ENCODE data around the gene CD300LG.
"Not testable (repeated sequence)": the region's sequence is repeated elsewhere in the genome, so short reads cannot be mapped to it uniquely, and the experiment has no call there.

The CD300LG gene

DNA sequence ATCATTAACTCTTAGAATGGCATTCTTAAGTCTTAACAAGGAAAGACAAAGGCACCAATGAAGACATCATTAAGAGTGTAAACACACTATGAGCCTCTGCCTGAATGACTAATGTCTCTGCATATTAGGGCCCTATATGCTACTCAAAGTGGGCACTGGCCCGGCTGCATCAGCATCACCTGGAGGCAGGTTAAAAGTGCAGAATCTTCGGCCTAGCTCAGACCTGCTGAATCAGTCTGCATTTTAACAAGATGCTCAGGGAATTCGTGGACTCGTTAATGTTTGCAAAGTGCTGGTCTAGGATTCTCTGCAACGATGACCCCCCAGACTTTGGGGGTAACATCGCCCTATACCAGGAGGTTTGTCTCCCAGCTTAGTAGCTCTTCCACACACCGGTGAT, 20.8 kb upstream of the CD300LG start:
- DNase-seq = no peak

DNA sequence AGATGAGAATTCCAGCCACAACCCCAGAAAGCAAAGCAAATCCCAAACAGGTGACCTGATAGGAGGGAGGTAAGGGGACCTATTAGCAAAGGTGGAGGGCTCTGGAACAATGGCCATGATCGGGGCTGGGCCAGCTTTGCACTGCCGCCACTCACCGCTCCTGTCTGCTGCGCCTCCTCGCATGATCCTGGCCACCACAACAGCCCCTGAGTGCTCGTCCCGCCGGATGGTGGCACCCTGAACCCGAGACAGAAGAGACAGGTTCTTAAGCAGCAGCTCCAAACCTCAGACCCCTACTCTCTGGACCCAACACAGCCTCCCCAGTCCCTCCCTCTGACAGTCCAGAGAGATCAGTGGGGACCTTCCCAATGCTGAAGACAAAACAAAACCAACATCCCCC, 19.4 kb upstream of the CD300LG start:
- no peak for DNase-seq

DNA sequence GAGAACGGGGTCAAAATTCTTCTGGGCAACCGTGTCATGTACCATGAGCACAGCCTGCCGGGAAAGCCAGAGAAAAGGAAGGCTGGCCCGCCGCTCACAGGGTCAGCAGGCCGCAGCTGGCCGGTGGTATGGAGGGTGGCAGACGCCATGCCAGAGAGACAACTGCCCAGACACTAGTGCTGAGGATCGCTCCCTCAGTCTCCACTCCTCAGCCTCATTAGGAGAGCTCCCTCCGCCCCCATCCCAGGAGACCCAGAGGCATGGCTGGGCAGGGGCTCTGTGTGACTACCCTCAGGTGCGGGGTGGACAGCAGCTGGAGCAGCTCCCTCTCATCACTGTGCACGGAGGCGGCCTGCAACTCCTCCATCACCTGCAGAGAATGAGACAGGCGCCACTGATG, 17.2 kb upstream of the CD300LG start:
- DNase-seq = no peak

DNA sequence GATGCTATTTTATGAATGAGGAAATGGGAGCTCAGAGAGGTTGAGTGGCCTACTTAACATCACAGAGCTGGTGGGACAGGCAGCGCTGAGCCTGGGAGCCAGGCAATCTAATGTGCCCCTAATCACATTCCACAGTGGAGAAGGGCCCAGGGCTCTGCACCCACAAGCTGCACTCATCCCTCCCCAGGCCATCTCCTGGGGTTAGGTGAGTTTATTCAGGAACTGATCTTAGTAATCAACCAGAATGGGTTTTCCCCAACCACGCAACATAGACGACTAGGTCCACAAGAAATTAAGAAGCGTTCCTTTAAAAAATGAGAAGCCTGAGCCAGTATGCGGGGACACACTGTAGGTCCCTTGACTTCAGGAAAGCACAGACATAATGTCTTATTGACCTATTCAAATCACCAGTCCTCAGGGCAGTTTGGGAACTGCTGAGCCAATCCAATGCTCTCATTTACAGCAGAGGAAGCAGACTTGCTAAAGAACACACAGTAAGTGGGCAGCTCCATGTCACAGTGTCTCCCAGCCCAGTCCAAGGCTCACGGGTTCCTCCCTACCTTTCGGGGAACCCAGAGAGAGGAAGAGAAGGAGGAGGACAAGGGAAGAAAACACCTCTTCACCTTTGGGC, 16.4 kb upstream of the CD300LG start:
- no peak for DNase-seq

DNA sequence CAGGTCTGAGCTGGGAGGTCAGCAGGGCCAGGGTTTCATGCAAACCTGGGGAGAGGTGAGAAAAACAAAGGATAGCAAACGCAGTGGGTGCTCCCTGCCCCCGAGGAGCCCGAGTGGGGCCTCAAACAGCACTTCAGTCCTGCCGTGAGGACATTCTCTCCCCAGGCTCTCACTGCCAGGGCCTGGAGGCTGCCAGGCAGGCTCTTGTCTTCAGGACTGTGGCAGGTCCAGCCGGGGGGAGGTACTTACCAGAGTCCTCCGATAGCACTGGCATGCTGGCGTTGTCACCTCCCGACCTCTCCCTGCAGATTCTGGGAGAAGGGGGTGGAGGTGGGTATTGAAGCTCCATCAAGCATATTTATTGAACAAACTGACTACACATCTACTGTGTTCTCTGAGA, 15.3 kb upstream of the CD300LG start:
- DNase-seq = no peak

DNA sequence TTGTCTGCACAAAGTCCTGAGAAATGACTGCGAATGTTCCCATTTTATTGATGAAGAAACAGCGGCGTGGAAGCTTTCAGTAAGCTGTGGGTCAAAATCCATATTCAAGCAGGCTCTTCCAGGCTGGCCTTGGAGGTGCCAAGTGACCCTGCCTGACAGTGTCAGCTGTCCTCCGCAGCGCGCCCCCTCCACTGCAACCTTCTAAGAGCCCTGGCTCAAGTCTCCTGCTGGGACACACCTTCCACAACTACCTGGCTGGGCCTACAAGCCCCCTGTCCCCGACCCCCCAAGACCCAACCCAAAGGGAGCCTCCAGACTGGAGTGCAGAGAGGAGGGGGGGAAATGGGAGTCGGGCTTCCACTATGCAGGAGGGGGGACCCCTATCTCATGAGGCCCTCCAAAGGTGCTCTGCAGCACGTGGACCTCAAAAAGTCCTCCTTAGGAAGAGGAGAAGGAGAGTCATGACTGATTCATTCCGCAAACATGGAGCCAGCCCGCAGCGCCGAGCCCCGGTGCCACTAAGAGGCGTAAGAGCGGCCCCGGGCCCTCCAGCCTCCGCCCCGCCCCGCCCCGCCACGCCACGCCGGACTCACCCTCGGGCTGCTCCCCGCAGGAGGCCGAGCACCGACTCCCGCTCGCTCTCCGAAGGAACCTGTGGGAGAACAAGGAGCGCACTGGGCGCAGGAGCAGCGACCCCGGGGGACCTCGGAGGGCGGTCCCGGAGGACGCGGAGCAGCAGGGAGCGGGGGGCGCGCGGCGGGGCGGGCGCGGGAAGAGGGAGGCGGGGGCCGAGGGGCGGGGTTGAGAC, 14.6 kb upstream of the CD300LG start:
- DNase-seq = no peak

DNA sequence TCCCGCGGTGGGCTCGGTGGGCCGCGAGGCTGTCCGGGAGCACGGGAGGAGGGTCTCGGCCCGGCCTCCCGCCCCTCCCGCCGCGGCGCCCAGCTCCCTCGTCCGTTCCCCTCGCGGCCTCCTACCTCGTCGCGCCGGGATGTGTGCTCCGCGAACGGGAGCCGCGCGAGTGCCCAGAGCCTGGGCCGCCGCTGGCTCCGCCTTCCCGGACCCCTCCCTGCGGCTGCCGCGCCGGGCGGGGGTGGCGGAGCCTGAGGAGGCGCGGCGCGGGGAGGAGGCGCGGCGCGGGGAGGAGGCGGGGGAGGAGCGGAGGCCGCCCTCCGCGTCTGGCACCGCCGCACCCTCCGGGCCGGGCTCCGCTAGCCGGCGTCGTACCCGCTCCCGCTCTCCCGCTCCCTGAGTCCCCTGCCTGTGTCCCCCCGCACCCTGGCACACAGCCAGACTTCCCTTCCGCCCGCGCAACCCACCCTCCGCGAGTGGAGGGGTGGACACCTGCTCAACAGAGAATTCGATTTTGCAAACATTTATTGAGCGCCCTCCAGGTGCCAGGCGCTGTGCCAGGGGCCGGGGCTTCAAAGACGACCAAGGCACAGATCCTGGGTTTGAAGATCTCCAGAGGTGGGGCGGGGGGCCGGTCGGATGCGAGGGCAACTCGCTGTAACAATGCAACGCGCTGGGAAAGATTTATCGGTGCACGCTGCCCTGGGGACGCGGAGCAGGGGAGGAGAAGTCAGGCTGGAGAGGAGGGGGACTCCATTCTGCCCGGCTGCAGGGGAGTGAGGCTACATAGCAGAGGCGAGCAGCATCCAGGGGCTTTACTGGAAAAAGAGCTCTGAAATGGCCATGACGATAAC, 13.8 kb upstream of the CD300LG start, which contains the start of gene MPP3:
Gene MPP3, minus strand, starts transcription at position 171 of the 854 bp plus-strand sequence. CDS start 1,240 bp downstream, outside the sequence.
- no peak for DNase-seq

DNA sequence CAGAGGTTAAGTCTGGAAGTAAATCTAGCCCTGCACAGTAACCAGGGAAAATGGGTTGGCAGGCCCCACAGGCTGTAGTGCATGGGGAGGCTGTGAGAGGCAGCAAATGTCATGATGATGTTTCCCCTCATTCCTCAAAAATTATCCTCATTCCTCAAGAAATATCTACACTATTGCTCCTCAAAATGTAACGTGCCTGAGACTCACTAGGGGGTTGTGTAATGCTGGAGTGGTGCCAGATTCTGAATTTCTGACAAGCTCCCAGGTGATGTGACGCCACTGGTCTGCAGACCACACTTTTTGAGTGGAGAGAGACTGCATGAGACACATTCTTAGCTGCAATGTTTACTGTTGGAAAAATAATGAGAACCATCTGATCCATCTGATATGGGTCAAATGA, 12.9 kb upstream of the CD300LG start:
- DNase-seq = no peak

DNA sequence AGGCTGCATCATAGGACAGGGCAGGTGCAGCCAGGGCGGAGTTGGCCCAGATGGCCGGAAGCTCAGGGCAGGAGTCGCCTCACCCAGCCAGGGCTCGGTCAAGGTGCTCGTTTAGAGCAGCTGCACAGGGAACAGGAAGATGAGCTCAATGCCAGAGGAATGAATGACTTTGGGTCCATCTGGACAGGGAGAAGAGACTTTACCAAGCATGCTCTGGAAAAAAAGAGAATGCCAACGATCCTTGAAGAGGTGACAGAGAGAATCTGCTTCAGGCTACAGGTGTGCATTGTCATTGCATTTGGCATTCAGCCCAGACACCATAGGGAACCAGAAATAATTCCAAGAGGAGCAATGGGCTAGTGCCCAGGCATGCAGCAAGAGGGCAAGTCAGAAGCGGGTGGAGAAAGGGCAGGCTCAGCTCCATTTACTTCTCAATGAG, 7.3 kb upstream of the CD300LG start:
- DNase-seq = no peak

DNA sequence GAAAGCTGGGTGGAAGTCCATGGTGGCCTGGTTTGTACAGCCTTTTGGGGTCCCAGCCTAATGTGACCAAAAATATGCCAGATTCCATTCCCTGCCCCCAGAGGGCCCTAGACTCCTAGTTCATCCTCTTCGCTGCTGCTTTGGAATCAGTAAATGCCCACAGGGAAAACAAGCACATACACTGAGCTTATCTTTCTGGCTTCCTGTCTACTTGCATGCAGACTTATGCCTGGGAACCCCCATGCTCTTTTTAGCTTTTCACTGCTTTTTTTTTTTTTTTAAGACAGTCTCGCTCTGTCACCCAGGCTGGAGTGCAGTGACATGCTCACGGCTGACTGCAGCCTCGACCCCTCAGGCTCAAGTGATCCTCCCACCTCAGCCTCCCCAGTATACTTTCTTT, 6.2 kb upstream of the CD300LG start:
- no peak for DNase-seq

DNA sequence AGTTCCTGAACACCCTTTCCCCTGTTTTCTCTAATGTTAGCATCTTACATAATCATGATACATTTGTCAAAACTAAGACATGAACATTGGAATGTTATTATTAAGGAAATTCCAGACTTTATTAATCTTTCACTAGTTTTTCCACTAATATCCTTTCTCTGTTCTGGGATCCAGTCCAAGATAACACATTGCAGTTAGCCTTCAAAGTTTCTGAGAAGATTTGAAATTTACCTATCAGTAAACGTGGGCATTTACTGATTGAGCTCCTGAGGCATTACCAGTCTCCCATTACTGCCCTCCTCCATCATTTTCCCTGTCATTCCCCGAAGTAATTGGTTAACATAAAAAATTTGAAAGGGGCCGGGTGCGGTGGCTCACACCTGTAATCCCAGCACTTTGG, 5.7 kb upstream of the CD300LG start:
- no peak for DNase-seq

DNA sequence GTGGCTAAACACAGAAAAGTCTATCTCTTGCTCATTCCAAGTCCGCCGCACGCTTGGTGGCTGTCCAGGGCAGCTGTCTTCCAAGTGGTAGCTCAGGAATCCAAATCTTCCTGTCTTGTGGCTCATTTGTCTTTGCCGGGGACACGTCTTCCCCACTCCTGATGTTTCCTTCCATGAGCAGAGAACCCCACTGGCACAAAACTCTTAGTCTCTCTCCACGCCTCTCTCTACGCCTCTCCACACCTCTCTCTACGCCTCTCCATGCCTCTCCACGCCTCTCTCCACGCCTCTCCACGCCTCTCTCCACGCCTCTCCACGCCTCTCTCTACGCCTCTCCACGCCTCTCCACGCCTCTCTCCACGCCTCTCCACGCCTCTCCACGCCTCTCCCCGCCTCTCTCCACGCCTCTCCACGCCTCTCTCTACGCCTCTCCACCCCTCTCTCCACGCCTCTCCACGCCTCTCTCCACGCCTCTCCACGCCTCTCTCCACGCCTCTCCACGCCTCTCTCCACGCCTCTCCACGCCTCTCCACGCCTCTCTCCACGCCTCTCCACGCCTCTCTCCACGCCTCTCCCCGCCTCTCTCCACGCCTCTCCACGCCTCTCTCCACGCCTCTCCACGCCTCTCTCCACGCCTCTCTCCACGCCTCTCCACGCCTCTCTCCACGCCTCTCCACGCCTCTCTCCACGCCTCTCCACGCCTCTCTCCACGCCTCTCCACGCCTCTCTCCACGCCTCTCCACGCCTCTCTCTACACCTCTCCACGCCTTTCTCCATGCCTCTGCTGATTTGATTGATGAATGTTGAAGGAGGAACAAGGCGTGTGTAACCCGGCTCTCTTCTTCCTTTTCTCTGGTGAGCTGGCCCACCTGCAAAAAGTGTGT, 4.6 kb upstream of the CD300LG start:
- DNase-seq = not testable (repeated sequence)

DNA sequence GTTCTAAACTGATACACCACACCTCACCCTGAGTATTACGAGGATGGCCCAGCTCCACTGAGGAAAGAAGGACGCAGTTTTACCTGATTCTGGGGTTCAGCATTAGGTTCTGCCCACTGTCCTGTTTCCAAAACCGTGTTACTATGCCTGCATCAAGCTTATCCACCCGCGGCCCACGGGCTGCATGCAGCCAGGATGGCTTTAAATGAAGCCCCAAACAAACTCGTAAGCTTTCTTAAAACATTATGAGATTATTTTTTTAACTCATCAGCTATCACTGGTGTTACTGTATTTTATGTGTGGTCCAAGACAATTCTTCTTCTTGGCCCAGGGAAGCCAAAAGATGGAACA, 4.0 kb upstream of the CD300LG start:
- DNase-seq = no peak

DNA sequence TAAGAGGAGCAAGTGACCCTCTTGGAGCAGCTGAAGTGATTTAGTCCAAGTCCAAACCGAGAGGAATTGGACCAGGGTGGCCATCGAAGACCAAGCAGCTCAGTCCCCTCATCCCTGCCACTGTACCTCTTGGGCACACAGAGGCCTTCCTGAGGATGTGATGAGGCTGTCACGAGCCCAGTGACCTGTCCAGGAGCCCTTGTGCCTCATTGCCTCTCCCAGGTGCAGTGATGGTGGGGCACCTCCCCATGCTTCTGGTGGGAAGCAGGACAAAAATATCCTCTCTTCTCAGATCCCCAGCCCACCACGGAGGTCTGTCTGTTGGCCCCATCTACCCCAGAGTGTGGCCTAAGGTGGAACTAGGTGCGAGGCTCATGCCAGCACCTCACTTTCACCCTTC, 2.7 kb upstream of the CD300LG start:
- no peak for DNase-seq

DNA sequence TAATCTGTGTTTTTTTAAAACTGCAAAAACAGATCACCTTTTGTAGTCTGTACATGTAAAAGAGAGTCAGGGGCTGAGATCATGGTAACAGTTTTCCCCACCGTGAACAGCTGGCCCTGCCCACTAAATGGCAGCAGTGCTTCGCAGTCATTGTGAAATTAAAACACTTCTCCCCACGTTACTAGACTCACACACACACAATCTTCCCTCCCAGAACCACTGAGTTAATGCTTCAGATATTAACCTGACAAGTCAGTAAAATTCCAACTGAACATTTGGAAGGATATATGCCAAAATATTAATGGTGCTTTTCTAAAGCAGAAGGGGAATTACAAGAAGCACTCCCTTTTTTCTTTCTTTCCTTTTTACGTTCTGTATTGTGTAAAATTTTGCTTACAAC, 1.2 kb upstream of the CD300LG start:
- DNase-seq = no peak

DNA sequence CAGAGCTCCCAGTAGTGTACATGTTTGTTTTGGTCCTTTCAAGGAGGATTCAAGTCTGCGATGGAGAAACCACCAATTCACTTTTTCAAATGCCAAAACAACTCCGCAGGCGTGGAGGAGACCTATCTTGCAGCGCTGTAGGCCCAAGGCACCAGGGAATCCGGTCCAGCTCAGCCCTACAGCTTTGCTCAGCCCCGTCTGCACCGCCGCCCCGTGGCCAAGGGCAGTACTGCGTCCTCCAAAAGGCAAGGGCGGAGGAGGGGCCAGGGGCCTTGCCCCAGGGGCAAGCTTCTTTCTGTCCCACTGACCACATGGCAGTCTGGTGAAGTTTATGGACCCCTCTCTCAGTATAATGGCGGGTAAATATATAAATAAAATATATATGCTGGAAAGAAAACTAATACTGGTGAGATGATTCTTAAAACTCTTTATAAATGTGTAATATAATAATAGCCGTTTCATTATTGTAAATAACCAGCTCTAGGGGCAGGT, 709 bp upstream of the CD300LG start:
- DNase-seq = peak; percentile 29

DNA sequence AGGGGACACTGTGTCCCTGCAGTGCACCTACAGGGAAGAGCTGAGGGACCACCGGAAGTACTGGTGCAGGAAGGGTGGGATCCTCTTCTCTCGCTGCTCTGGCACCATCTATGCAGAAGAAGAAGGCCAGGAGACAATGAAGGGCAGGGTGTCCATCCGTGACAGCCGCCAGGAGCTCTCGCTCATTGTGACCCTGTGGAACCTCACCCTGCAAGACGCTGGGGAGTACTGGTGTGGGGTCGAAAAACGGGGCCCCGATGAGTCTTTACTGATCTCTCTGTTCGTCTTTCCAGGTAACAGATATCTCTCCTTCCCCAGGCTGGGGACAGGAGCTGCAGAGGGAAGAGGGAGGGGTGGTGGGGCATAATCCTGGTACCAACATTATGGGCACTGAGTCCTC, 1.6 kb downstream of the CD300LG start:
- DNase-seq = no peak

DNA sequence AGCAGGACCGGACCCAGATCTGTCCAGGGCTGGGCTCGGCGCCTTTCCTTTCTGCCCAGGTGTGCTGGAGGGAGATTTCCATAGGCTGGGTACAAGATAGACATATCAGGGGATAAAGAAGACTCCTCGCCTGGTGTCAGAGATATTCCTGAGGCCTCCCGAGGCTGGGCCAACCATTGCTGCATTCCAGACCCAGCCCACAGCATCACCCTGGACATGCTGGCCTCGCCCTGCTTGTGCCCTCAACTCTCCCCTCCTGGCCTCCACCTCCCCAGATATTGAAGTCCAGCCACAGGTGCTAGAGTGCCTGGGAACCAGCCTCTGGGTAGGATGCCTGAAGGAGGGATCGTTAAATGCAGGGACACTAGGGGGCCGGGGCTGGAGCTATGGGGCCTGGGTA, 2.1 kb downstream of the CD300LG start:
- DNase-seq = no peak

DNA sequence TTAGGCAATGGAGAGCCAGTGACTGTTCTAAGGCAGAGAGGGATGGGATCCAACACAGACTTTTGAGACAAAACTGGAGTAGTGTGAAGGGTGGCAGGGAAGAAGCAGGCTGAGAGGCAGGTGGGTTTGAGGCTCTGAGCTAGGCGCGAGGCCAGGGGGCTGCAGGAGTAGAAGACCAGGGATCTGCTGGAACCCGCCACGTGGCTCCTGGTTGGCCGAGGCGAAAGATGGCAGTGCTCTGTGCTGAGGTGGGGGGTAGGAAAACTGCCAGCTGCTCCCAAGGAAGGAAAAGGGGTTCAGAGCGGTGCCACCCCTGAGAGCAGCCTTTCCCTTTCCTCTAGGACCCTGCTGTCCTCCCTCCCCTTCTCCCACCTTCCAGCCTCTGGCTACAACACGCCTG, 5.6 kb downstream of the CD300LG start:
- no peak for DNase-seq

DNA sequence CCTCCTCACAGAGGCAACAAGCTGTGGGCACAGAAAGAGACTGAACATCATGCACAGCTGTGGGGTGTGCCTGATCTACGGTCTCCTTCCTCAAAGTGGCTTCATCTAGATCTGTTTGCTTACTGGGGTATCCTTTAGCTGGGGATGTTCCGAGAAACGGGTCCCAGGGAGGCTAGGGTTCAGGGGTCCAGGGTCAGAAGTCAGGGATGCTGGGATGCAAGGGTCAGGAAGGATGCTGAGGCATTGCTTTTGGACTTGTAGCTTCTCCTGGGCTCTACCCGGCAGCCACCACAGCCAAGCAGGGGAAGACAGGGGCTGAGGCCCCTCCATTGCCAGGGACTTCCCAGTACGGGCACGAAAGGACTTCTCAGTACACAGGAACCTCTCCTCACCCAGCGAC, 6.6 kb downstream of the CD300LG start:
- DNase-seq = no peak

DNA sequence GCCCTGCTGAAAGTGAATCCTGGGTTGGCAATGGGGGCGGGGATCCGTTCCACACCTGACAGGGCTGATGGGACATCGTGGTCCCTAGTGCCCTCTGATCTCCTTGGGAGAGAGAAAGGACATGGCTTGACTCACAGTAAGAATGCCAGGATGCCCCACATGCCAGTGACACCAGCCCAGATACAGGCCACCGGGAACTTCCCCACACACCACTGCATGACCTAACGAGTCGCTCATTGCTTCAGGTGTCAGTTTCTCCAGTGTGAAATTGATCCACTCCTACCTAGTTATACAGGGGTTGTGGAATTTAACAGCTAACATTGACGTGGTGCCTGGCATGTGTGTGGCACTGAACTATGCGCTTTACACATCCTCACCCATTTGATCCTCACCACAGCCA, 7.5 kb downstream of the CD300LG start:
- DNase-seq = no peak

DNA sequence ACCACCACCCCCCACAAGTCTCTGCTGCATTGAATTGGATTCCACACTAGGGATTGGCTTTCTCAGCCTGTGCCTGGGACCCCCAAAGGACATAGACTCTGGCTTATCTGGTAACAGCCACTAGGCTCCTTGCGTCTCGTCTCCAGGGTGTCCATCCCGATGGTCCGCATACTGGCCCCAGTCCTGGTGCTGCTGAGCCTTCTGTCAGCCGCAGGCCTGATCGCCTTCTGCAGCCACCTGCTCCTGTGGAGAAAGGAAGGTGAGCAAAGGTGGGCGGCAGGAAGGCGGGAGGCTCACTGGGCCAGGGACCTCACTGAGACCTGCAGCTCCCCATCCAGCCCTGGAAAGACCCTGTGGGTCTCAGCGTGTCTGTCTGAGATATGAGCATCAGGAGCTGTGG, 8.1 kb downstream of the CD300LG start:
- DNase-seq = no peak

DNA sequence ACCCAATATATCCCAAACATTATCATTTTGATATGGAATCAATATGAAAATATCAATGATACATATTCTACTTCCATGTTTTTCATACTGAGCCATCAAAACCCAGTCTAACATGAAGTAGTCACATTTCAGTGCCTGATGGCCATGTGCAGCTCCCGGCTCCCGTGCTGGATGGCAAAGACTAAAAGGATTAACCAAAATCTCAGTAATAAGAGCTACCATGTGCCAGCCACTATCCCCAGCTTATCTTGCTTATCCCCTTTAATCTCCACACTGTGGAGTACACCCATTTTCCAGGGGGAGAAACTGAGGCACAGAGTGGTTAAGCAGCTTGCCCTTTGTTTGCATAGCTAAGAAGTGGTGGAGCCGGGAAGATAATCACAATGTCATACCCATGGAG, 9.2 kb downstream of the CD300LG start:
- no peak for DNase-seq
